Suprapubic skin (tissue), 4 donors: ENCODE measurements around the gene STX8. TPM values are rescaled to one million over a fixed set of nuclear protein-coding genes. Genes with fewer than 3 reads are reported as not detected.

Experiments used
- DNase-seq, 2 donors: peaks; one replicate each; pipeline ENCODE4 v3.0.0-alpha.2; 2019; ENCODE audit warnings: low spot score in 2 of 2
- H3K27ac ChIP-seq: fragments of 200-600 bp; sonication (generic); one replicate; pipeline ENCODE4 v1.5.1; 2019
- H3K27me3 ChIP-seq: fragments of 200-600 bp; sonication (generic); one replicate; pipeline ENCODE4 v1.5.1; 2019
- H3K36me3 ChIP-seq: fragments of 200-600 bp; sonication (generic); one replicate; pipeline ENCODE4 v1.5.1; 2019
- H3K4me1 ChIP-seq: fragments of 200-600 bp; sonication (generic); one replicate; pipeline ENCODE4 v1.5.1; 2019
- H3K4me3 ChIP-seq: fragments of 200-600 bp; sonication (generic); one replicate; pipeline ENCODE4 v1.5.1; 2019; ENCODE audit warnings: mild to moderate bottlenecking
- H3K9me3 ChIP-seq: fragments of 200-600 bp; sonication (generic); one replicate; pipeline ENCODE4 v1.5.1; 2019
- CTCF ChIP-seq, 2 donors: fragments of 200-600 bp in 1 of 2; fragments of 450-650 bp in 1 of 2; sonication (generic) in 1 of 2; IDR thresholded peaks; one replicate each; pipeline ENCODE4 v1.5.1; 2016 to 2019; ENCODE audit warnings: antibody characterized with exemption in 2 of 2, mild to moderate bottlenecking in 1 of 2, moderate library complexity in 1 of 2
- EP300 ChIP-seq: sonication (generic); formaldehyde crosslinking; IDR thresholded peaks from one replicate; pipeline ENCODE4 v1.6.1; 2017; ENCODE audit warnings: antibody characterized with exemption
- POLR2A ChIP-seq, 2 donors: fragments of 450-650 bp; IDR thresholded peaks; one replicate each; pipeline ENCODE4 v1.6.1; 2017; ENCODE audit warnings: antibody characterized with exemption in 2 of 2, mild to moderate bottlenecking in 2 of 2, moderate library complexity in 2 of 2
- POLR2AphosphoS5 ChIP-seq, 3 donors: sonication (generic); formaldehyde crosslinking; IDR thresholded peaks; one replicate each; pipeline ENCODE4 v1.6.1; 2017; ENCODE audit warnings: antibody characterized with exemption in 3 of 3
- WGBS: methylation state at CpG from one replicate; pipeline ENCODE4 v1.1.5; 2018; 5-methylcytosine and 5-hydroxymethylcytosine counted together
- total RNA-seq, 4 donors: library from RNA; depleted of rRNA; stranded (reverse); fragments of >200 nt; gene quantifications; one replicate each; pipeline ENCODE4 v1.1.0, GENCODE V29; 2016

The STX8 gene
- total RNA-seq, 4 donors from 2014 or later, result 21.5 to 74.0 (median 38.4) TPM

GRCh38 chr17:9230861-9231260 lies 344.8 kb downstream of the STX8 start:
- Histone ChIP-seq H3K9me3 (no peaks in the 10 kb centered on the region), H3K27ac (peak overlapping the region; percentile 29), H3K27me3 (no peaks in the 10 kb centered on the region), H3K4me1 (peaks cover 26% of the 10 kb centered on the region), H3K36me3 (no peaks in the 10 kb centered on the region), H3K4me3 (no peak overlapping the region)
- no peak for TF ChIP-seq POLR2AphosphoS5 (IDR thresholded peaks at IDR 0.05)
- no peak for TF ChIP-seq POLR2A (IDR thresholded peaks at IDR 0.05)
- no peak for TF ChIP-seq EP300
- TF ChIP-seq CTCF (IDR thresholded peaks at IDR 0.05), result no peak
- WGBS, result 95% methylated on average over 11 of the region's 11 CpGs
- DNase-seq, result no peak

- TF ChIP-seq POLR2A (IDR thresholded peaks at IDR 0.05) (no peak), POLR2AphosphoS5 (IDR thresholded peaks at IDR 0.05) (no peak), EP300 (no peak)
- peak overlapping the region; percentile 29 for H3K27ac ChIP-seq
- peaks cover 27% of the 10 kb centered on the region for H3K4me1 ChIP-seq
- 77% methylated on average over 6 of the region's 15 CpGs for WGBS
- no peaks in the 10 kb centered on the region for H3K9me3 ChIP-seq
- no peak for DNase-seq
- H3K27me3 ChIP-seq, result no peaks in the 10 kb centered on the region
- H3K4me3 ChIP-seq, result no peak overlapping the region
- no peaks in the 10 kb centered on the region for H3K36me3 ChIP-seq
Measured at GRCh38 chr17:9230346-9230745, 345.3 kb downstream of the STX8 start.

DNA sequence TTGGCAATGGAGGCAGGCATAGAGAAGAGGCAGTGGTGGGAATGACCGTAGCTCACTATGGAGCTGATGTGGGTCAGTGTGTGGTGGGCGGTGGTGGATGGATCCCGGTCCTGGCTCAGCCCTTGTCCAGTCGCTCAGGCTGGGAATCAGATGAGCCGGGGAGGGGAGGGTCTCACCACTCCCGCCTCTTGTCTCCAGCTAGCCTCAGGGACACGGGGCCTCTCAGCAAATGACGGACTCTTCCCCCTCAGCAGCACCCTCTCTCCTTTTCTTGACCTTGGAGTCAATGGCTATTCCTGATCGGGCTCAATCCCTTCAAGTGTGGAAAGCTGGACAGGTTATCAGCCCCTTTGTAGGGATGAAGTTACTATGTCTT lies 345.8 kb downstream of the STX8 start:
- 85% methylated on average over 9 of the region's 9 CpGs for WGBS
- H3K27me3 ChIP-seq, result no peaks in the 10 kb centered on the region
- H3K9me3 ChIP-seq, result no peaks in the 10 kb centered on the region
- no peak overlapping the region for H3K4me3 ChIP-seq
- peaks cover 29% of the 10 kb centered on the region for H3K4me1 ChIP-seq
- DNase-seq, result peak in 1 of 2 donors; percentile 58
- TF ChIP-seq CTCF (IDR thresholded peaks at IDR 0.05) (no peak), POLR2A (IDR thresholded peaks at IDR 0.05) (no peak), POLR2AphosphoS5 (IDR thresholded peaks at IDR 0.05) (no peak), EP300 (no peak)
- H3K27ac ChIP-seq, result no peak overlapping the region
- H3K36me3 ChIP-seq, result no peaks in the 10 kb centered on the region

DNA sequence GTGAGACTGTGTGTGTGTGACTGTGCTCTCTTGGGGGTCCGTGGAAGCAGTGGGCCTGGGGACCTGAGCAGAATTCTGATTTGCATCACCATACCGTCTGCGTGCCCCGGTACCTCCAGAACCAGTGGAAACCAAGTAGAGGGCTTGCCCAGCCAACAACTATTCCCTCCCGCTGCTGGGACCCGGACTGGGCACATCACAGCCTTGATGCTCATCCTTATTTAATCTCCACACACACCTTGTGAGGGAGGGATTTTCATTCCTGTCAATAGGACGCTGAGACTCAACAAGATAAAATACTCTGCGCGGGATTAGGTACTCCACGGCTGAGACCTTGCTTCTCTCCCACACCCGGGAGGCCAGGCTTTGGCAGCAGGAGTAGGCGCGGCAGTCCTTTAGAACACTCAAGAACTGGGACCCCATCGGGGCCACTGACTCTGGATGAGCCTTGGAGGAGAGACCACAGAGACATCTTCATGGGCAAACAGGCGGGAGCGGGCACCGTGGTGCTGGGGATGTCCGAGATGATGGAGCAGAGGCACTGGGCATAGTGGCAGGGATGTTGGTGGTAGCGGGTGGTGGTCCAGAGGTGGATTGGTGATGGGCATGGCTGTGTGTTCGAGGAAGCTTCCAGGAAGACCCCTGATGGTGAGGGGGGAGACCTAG lies 346.3 kb downstream of the STX8 start:
- peak in 1 of 2 donors; percentile 61 for DNase-seq
- no peak overlapping the region for H3K27ac ChIP-seq
- H3K4me1 ChIP-seq, result peaks cover 29% of the 10 kb centered on the region
- H3K36me3 ChIP-seq, result no peaks in the 10 kb centered on the region
- no peak for TF ChIP-seq EP300
- no peak for TF ChIP-seq CTCF (IDR thresholded peaks at IDR 0.05)
- no peak for TF ChIP-seq POLR2AphosphoS5 (IDR thresholded peaks at IDR 0.05)
- no peak for TF ChIP-seq POLR2A (IDR thresholded peaks at IDR 0.05)
- WGBS, result 85% methylated on average over 17 of the region's 20 CpGs
- H3K27me3 ChIP-seq, result no peaks in the 10 kb centered on the region
- H3K4me3 ChIP-seq, result no peak overlapping the region
- H3K9me3 ChIP-seq, result no peaks in the 10 kb centered on the region

DNA sequence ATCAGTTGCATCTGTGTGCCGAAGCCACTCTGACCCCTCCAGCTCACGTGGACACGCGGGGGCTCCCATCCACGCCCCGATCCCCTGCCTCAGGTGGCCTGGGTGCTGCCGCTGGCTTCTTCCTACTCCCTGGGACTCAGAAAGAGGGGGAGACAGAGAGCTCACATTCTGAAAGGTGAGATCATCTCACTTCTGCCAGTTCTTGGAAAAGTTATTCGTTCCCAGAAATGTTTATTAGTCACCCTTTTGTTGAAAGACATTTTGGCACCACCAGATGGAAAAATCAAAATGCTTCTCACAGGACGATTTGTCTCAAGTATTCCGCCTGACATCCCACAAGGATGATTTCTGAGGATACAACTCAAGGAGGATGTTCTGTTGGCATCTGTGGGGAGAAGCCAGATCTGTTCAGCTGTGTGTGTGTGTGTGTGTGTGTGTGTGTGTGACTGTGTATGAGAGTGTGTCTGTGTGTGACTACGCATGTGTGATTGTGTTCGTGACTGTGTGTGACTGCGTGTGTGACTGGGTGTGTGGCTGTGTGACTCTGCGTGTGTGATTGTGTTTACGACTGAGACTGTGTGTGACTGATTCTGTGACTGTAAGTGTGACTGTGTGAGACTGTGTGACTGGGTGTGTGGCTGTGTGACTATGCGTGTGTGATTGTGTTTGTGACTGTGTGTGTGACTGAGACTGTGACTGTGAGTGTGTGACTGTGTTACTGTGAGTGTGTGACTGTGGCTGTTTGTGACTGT lies 347.0 kb downstream of the STX8 start:
- peaks cover 29% of the 10 kb centered on the region for H3K4me1 ChIP-seq
- no peaks in the 10 kb centered on the region for H3K27me3 ChIP-seq
- WGBS, result 25% methylated on average over 13 of the region's 16 CpGs
- H3K4me3 ChIP-seq, result no peak overlapping the region
- TF ChIP-seq EP300 (peak; percentile 51), CTCF (IDR thresholded peaks at IDR 0.05) (no peak), POLR2A (IDR thresholded peaks at IDR 0.05) (no peak), POLR2AphosphoS5 (IDR thresholded peaks at IDR 0.05) (peak; percentile 21 to 55 (median 39))
- no peaks in the 10 kb centered on the region for H3K9me3 ChIP-seq
- no peaks in the 10 kb centered on the region for H3K36me3 ChIP-seq
- DNase-seq, result peak in 1 of 2 donors; percentile 71
- peak overlapping the region; percentile 58 for H3K27ac ChIP-seq
